H1 (cell line): ENCODE results near the gene RAET1E. TPM values are rescaled to one million over a fixed set of nuclear protein-coding genes. Genes with fewer than 3 reads are reported as not detected.

Experiments
- CTCF ChIA-PET: fragments of 300-600 bp; sonication (Branson Sonifier 250); formaldehyde crosslinking; loops from one replicate; lab custom pipeline; 2021; ENCODE audit not compliant: partially characterized antibody; lab: Charles Lee
- POLR2A ChIA-PET: fragments of 300-600 bp; sonication (Branson Sonifier 250); formaldehyde crosslinking; loops from one replicate; lab custom pipeline; 2021; ENCODE audit warnings: inconsistent platforms; ENCODE audit not compliant: partially characterized antibody; lab: Charles Lee
- DNase-seq, 2 experiments: peaks; one replicate each; pipeline versions ENCODE4 v3.0.0 to v3.0.0-alpha.2; 2010 to 2022; ENCODE audit warnings: low spot score in 2 of 2, low read depth in 1 of 2, mixed read lengths in 1 of 2
- FAIRE-seq: peaks from 2 replicates; lab custom pipeline; 2011; peaks lifted over from hg19 to GRCh38; lab: Jason Lieb, UNC
- H2AFZ ChIP-seq: 2 replicates; pipeline ENCODE4 v1.8.1; 2012; ENCODE audit warnings: low read length, inconsistent platforms
- H2AK5ac ChIP-seq: 2 replicates; pipeline ENCODE4 v1.6.1; 2013; ENCODE audit warnings: low read depth, low read length
- H2BK120ac ChIP-seq: replicated peaks from 2 replicates; pipeline ENCODE3; 2013; ENCODE audit warnings: low read depth, low read length, inconsistent platforms
- H2BK12ac ChIP-seq: 2 replicates; pipeline ENCODE4 v1.6.1; 2013; ENCODE audit warnings: low read depth, low read length
- H2BK15ac ChIP-seq: 2 replicates; pipeline ENCODE4 v1.6.1; 2013; ENCODE audit warnings: low read length
- H2BK20ac ChIP-seq: 2 replicates; pipeline ENCODE4 v1.6.1; 2013; ENCODE audit warnings: low read length
- H2BK5ac ChIP-seq: 2 replicates; pipeline ENCODE4 v1.6.1; 2013; ENCODE audit warnings: low read depth, low read length
- H3K14ac ChIP-seq: 2 replicates; pipeline ENCODE4 v1.6.1; 2013; ENCODE audit warnings: inconsistent platforms; ENCODE audit not compliant: insufficient read length
- H3K18ac ChIP-seq: 2 replicates; pipeline ENCODE4 v1.6.1; 2013; ENCODE audit warnings: low read length; ENCODE audit errors: extremely low read depth
- H3K23ac ChIP-seq: 2 replicates; pipeline ENCODE4 v1.6.1; 2013; ENCODE audit warnings: inconsistent platforms; ENCODE audit not compliant: insufficient read length
- H3K23me2 ChIP-seq: 2 replicates; pipeline ENCODE4 v1.6.1; 2013; ENCODE audit warnings: low read depth, low read length
- H3K27ac ChIP-seq: 2 replicates; pipeline ENCODE4 v1.6.1; 2011; ENCODE audit warnings: low read depth, low read length, inconsistent platforms
- H3K27me3 ChIP-seq, 4 experiments: replicated peaks in 1 of 4; 1 replicate in 1 of 4; 2 replicates in 3 of 4; pipeline versions ENCODE4 v1.6.1 to v1.8.1; 2011 to 2013; ENCODE audit warnings: low read length in 3 of 4, mild to moderate bottlenecking in 3 of 4, inconsistent platforms in 2 of 4, mixed read lengths in 2 of 4, moderate library complexity in 1 of 4; ENCODE audit not compliant: control insufficient read depth in 3 of 4, insufficient read depth in 3 of 4; ENCODE audit errors: extremely low read depth in 1 of 4
- H3K36me3 ChIP-seq, 4 experiments: 2 replicates each; pipeline versions ENCODE4 v1.6.1 to v1.8.1; 2011 to 2013; ENCODE audit warnings: mild to moderate bottlenecking in 4 of 4, low read length in 3 of 4, moderate library complexity in 2 of 4, control low read depth in 1 of 4, inconsistent platforms in 1 of 4; ENCODE audit not compliant: insufficient read depth in 4 of 4, control insufficient read depth in 2 of 4
- H3K4ac ChIP-seq: replicated peaks from 2 replicates; pipeline ENCODE3; 2013; ENCODE audit warnings: low read length, low read depth, mixed read lengths, inconsistent platforms; ENCODE audit not compliant: insufficient read length
- H3K4me1 ChIP-seq, 4 experiments: replicated peaks in 1 of 4; 1 replicate in 1 of 4; 2 replicates in 3 of 4; pipeline versions ENCODE4 v1.6.1 to v1.8.1; 2011 to 2013; ENCODE audit warnings: low read length in 3 of 4, inconsistent platforms in 2 of 4, mixed read lengths in 1 of 4; ENCODE audit not compliant: insufficient read depth in 4 of 4, control insufficient read depth in 3 of 4
- H3K4me2 ChIP-seq, 2 experiments: 2 replicates each; pipeline versions ENCODE4 v1.6.1 to v1.8.1; 2011 to 2013; ENCODE audit warnings: low read depth in 2 of 2, low read length in 2 of 2, control low read depth in 1 of 2, inconsistent platforms in 1 of 2, mild to moderate bottlenecking in 1 of 2; ENCODE audit not compliant: insufficient read depth in 1 of 2
- H3K4me3 ChIP-seq, 4 experiments: fragments of 200-600, 300-600 bp in 1 of 4; sonication (generic), shearing (Covaris generic), sonication (Bioruptor Twin) in 1 of 4; 2 replicates each; pipeline versions ENCODE4 v1.5.1 to v1.8.1; 2011 to 2016; ENCODE audit warnings: low read length in 4 of 4, low read depth in 3 of 4, control low read depth in 2 of 4, inconsistent platforms in 2 of 4, mild to moderate bottlenecking in 2 of 4, mixed read lengths in 1 of 4, moderate library complexity in 1 of 4; ENCODE audit not compliant: insufficient read depth in 2 of 4; ENCODE audit errors: extremely low read depth in 1 of 4
- H3K56ac ChIP-seq: replicated peaks from 2 replicates; pipeline ENCODE3; 2013; ENCODE audit warnings: low read depth, mild to moderate bottlenecking, mixed read lengths, low read length, inconsistent platforms; ENCODE audit not compliant: insufficient read length
- H3K79me1 ChIP-seq: 2 replicates; pipeline ENCODE4 v1.6.1; 2013; ENCODE audit warnings: low read depth, low read length, control low read depth
- H3K79me2 ChIP-seq, 2 experiments: 2 replicates each; pipeline versions ENCODE4 v1.6.1 to v1.8.1; 2012 to 2013; ENCODE audit warnings: low read length in 2 of 2, mild to moderate bottlenecking in 2 of 2, inconsistent platforms in 1 of 2; ENCODE audit not compliant: insufficient read depth in 2 of 2, control insufficient read depth in 1 of 2
- H3K9ac ChIP-seq, 4 experiments: replicated peaks in 1 of 4; 1 replicate in 1 of 4; 2 replicates in 3 of 4; pipeline versions ENCODE4 v1.6.1 to v1.8.1; 2011 to 2013; ENCODE audit warnings: low read depth in 3 of 4, low read length in 3 of 4, control low read depth in 2 of 4, mild to moderate bottlenecking in 2 of 4, moderate library complexity in 2 of 4, inconsistent platforms in 1 of 4; ENCODE audit errors: extremely low read depth in 1 of 4
- H3K9me3 ChIP-seq, 2 experiments: 2 replicates each; pipeline versions ENCODE4 v1.6.1 to v1.8.1; 2012 to 2013; ENCODE audit warnings: mild to moderate bottlenecking in 2 of 2, moderate library complexity in 2 of 2, control low read depth in 1 of 2, inconsistent platforms in 1 of 2, low read depth in 1 of 2, low read length in 1 of 2, mixed read lengths in 1 of 2; ENCODE audit not compliant: insufficient read depth in 2 of 2
- H4K20me1 ChIP-seq, 2 experiments: replicated peaks in 1 of 2; 2 replicates each; pipeline versions ENCODE3 to v1.8.1; 2011 to 2013; ENCODE audit warnings: inconsistent platforms in 2 of 2, low read length in 2 of 2, mild to moderate bottlenecking in 1 of 2; ENCODE audit not compliant: insufficient read depth in 2 of 2, control insufficient read depth in 1 of 2
- H4K5ac ChIP-seq: 2 replicates; pipeline ENCODE4 v1.6.1; 2013; ENCODE audit warnings: low read length, low read depth, mixed read lengths, inconsistent platforms; ENCODE audit not compliant: insufficient read length
- H4K8ac ChIP-seq: 2 replicates; pipeline ENCODE4 v1.8.0; 2013; ENCODE audit warnings: mild to moderate bottlenecking, moderate library complexity, low read length, inconsistent platforms; ENCODE audit not compliant: insufficient read depth; ENCODE audit errors: extremely low read depth
- H4K91ac ChIP-seq: replicated peaks from 2 replicates; pipeline ENCODE3; 2013; ENCODE audit warnings: low read length, mixed read lengths, inconsistent platforms; ENCODE audit not compliant: insufficient read length
- ASH2L ChIP-seq: fragments of 200-600, 300-600 bp; sonication (generic); IDR thresholded peaks from one replicate; pipeline ENCODE4 v1.7.1; 2017; ENCODE audit warnings: low read length
- BACH1 ChIP-seq: IDR thresholded peaks from 2 replicates; pipeline ENCODE4 v1.6.1; 2012; ENCODE audit warnings: low read length, improper control_type of control experiment
- CBX8 ChIP-seq: fragments of 300-800, 300-1000 bp; sonication (generic); IDR thresholded peaks from 2 replicates; pipeline ENCODE4 v1.7.1; 2016; ENCODE audit warnings: low read depth, low read length, borderline replicate concordance
- CTCF ChIP-seq, 3 experiments: IDR thresholded peaks; 1 replicate in 2 of 3; 2 replicates in 1 of 3; pipeline versions ENCODE4 v1.5.1 to v1.6.1; 2011; ENCODE audit warnings: low read length in 3 of 3, mild to moderate bottlenecking in 3 of 3, inconsistent platforms in 2 of 3, low read depth in 1 of 3, moderate library complexity in 1 of 3; ENCODE audit not compliant: insufficient read depth in 1 of 3; ENCODE audit errors: control extremely low read depth in 1 of 3
- HDAC6 ChIP-seq: IDR thresholded peaks from one replicate; pipeline ENCODE4 v1.7.1; 2012; ENCODE audit warnings: low read depth, mild to moderate bottlenecking, inconsistent platforms, low read length, moderate library complexity
- RAD21 ChIP-seq, 2 experiments: IDR thresholded peaks in 1 of 2; conservative IDR thresholded peaks in 1 of 2; 2 replicates each; pipeline ENCODE4 v1.6.1; 2011; ENCODE audit warnings: low read depth in 2 of 2, low read length in 2 of 2, improper control_type of control experiment in 1 of 2, inconsistent platforms in 1 of 2, mild to moderate bottlenecking in 1 of 2, moderate library complexity in 1 of 2
- RBBP5 ChIP-seq: IDR thresholded peaks from 2 replicates; pipeline ENCODE4 v1.7.1; 2012; ENCODE audit warnings: low read depth, mild to moderate bottlenecking, inconsistent platforms, low read length, moderate library complexity, borderline replicate concordance
- RXRA ChIP-seq: IDR thresholded peaks from 2 replicates; pipeline ENCODE4 v1.6.1; 2011; ENCODE audit warnings: low read depth, mild to moderate bottlenecking, low read length, moderate library complexity; ENCODE audit not compliant: insufficient read depth
- WGBS, 2 experiments: shearing (Covaris generic) in 1 of 2; methylation state at CpG; one replicate each; pipeline versions ENCODE4 v1.1.6 to v1.1.7; 2013 to 2015; ENCODE audit warnings: low lambda C conversion rate in 2 of 2, mixed read lengths in 2 of 2, inconsistent platforms in 1 of 2, low coverage in 1 of 2, missing lambda C conversion rate in 1 of 2; ENCODE audit not compliant: insufficient replicate concordance in 2 of 2, insufficient coverage in 1 of 2, insufficient read length in 1 of 2; ENCODE audit errors: extremely low coverage in 1 of 2, missing lambda C conversion rate in 1 of 2; 5-methylcytosine and 5-hydroxymethylcytosine counted together
- polyA plus RNA-seq, 7 experiments: library from polyadenylated mRNA; depleted of rRNA in 3 of 7; stranded (reverse) in 5 of 7; unstranded in 2 of 7; fragments of >200 nt in 5 of 7; fragments of 200-250 nt in 2 of 7; gene quantifications; 1 replicate in 5 of 7; 2 replicates in 1 of 7; 4 replicates in 1 of 7; pipeline versions ENCODE4 v1.2.1 to v1.2.3, GENCODE V29; 2011 to 2013; ENCODE audit warnings: missing spikeins in 2 of 7, mixed read lengths in 2 of 7
- total RNA-seq: library from RNA; stranded (reverse); fragmentation: NEBNext Ultra II Directional; extraction: Animal tissue kit (Norgen Biotek cat#: 25700); gene quantifications from 2 replicates; pipeline ENCODE4 v1.2.1, GENCODE V29; 2021

Gene RAET1E
- total and polyA plus RNA-seq, 2 of the 8 experiments (the other 6 are each of a cell fraction or from before 2014, with no cell fraction given) = not detected

DNA sequence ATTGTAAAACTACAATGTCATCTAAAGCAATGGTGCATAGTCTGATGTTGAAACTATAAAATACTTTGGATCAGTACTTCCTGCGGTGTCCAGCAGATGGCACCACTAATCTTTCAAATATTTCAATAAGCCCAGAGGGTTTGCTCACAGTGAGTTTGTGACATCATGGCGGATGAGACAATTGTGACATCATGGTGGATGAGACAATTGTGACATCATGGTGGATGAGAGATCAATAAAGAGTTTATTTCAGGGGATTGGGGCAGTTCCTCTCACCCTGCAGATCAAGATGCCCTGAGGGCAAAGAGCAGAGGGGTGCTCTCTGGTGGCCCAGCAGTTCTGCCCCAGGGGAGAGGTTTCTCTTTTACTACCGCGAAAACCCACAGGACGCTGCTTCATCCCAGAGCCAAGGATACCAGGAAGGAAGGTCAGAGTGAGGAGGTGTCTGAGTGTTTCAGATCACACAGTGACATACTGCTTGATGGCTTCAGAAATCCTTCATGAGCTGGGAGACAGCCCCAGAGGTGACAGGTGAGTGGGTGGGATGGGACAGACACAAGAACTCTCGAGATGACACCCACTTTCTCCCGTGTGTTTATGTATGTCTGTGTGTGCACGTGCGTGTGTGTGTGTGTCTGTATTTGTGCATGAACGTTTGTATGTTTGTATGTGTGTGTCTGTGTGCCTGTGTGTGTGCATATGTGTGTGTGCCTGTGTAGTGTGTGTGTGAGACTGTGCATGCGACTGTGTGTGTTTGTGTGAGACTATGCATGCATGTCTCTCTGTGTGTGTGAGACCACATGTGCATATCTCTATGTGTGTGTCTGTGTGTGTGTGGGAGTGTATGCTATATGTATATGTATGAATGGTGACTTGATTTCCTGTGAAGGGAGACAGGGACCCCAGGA lies 36.6 kb upstream of the RAET1E start:
- CTCF ChIA-PET = interaction anchor here (0.5 to 2.5 kb wide), 7 partner anchors 30 to 511 kb away, joined by 3 to 12 read pairs (median 3); no protein-coding TSS in a partner anchor
- FAIRE-seq = no peak
- H3K23me2 ChIP-seq = peaks cover 7% of the 10 kb centered on the region; the same call in 1 of the 2 replicates
- TF ChIP-seq RAD21 (IDR thresholded peaks at IDR 0.05 in 1 of 2, conservative IDR thresholded peaks at IDR 0.05 in 1 of 2; ENCODE audit: low read depth in 2 of 2, low read length in 2 of 2) (peak; percentile 75 to 77), ASH2L (no peak), CTCF (IDR thresholded peaks at IDR 0.05; ENCODE audit: control extremely low read depth in 1 of 3, insufficient read depth in 1 of 3, low read depth in 1 of 3, low read length in 3 of 3) (peak in 2 of 3 experiments; percentile 63 to 66; a peak in 3 of 4 replicates), BACH1 (no peak), RXRA (no peak), CBX8 (no peak), HDAC6 (no peak), RBBP5 (no peak)

More for the DNA sequence above, 36.6 kb upstream of the RAET1E start:
- Histone ChIP-seq H2AK5ac (0 out of 2 replicates have a peak overlapping the region, but pooled peaks have one; percentile 45), H2BK20ac (no peak overlapping the region), H3K4me1 (peaks cover 0 to 6% (median 3%) of the 10 kb centered on the region in 4 experiments; a peak in 5 of 7 replicates), H2BK15ac (no peak overlapping the region), H3K27ac (no peak overlapping the region), H2BK12ac (no peak overlapping the region), H3K79me2 (no peaks in the 10 kb centered on the region), H3K9ac (no peak overlapping the region), H3K9me3 (no peaks in the 10 kb centered on the region), H3K23ac (no peak overlapping the region), H3K4me3 (no peak overlapping the region), H3K18ac (no peak overlapping the region), H4K91ac (no peak overlapping the region), H3K36me3 (peaks cover 0 to 3% (median 0%) of the 10 kb centered on the region in 4 experiments; a peak in 1 of 8 replicates), H4K5ac (no peak overlapping the region), H2BK5ac (no peak overlapping the region), H4K8ac (no peak overlapping the region), H3K4ac (no peak overlapping the region), H3K4me2 (no peak overlapping the region), H3K79me1 (no peaks in the 10 kb centered on the region), H2BK120ac (no peak overlapping the region), H4K20me1 (peaks cover 2 to 6% of the 10 kb centered on the region in 2 experiments), H3K56ac (no peak overlapping the region), H2AFZ (no peak overlapping the region), H3K14ac (no peak overlapping the region), H3K27me3 (peaks cover 37 to 55% (median 49%) of the 10 kb centered on the region in 4 experiments)
- POLR2A ChIA-PET = no interaction called here
- DNase-seq = peak in 1 of 2 experiments; percentile 77
- 56% methylated on average over 11 of the region's 11 CpGs; no CpG with 5 or more reads in 1 of the 2 experiments for WGBS, 2 experiments
